Measurements from ENCODE around the gene MGLL. TPM values are rescaled to one million over a fixed set of nuclear protein-coding genes. Genes with fewer than 3 reads are reported as not detected.
A peak's percentile ranks its signal among the peaks of the same experiment; 100 is the strongest.

Gene MGLL
- total RNA-seq, 1 experiment from 2014 or later: not detected

- in situ Hi-C loops (cut with HindIII; ENCODE audit: low sequenced_read_pairs): no loop called here
- peak; percentile 24 for DNase-seq (ENCODE audit: low spot score)
Observed at GRCh38 chr3:127719369-127719768, 102.9 kb downstream of the MGLL start.

- in situ Hi-C loops (cut with HindIII; ENCODE audit: low sequenced_read_pairs): no loop called here
- DNase-seq (ENCODE audit: low spot score): no peak
Observed at GRCh38 chr3:127718916-127719290, 103.4 kb downstream of the MGLL start.

- no peak for DNase-seq (ENCODE audit: low spot score)
- in situ Hi-C loops (cut with HindIII; ENCODE audit: low sequenced_read_pairs): no loop called here
Observed at GRCh38 chr3:127718245-127718915, 103.9 kb downstream of the MGLL start.

- in situ Hi-C loops (cut with HindIII; ENCODE audit: low sequenced_read_pairs): no loop called here
Observed at GRCh38 chr3:127717357-127718244, 104.7 kb downstream of the MGLL start.

GRCh38 chr3:127716384-127716783, 105.9 kb downstream of the MGLL start:
- in situ Hi-C loops (cut with HindIII; ENCODE audit: low sequenced_read_pairs): no loop called here
- peak; percentile 30 for DNase-seq (ENCODE audit: low spot score)

More at GRCh38 chr3:127717357-127718244, 104.7 kb downstream of the MGLL start:
- peak; percentile 96 for DNase-seq (ENCODE audit: low spot score)

GRCh38 chr3:127715532-127715931, 106.8 kb downstream of the MGLL start:
- DNase-seq (ENCODE audit: low spot score): no peak
- in situ Hi-C loops (cut with HindIII; ENCODE audit: low sequenced_read_pairs): no loop called here

GRCh38 chr3:127714866-127715265, 107.4 kb downstream of the MGLL start:
- DNase-seq (ENCODE audit: low spot score): peak; percentile 26
- in situ Hi-C loops (cut with HindIII; ENCODE audit: low sequenced_read_pairs): no loop called here

- DNase-seq (ENCODE audit: low spot score): peak; percentile 35
- in situ Hi-C loops (cut with HindIII; ENCODE audit: low sequenced_read_pairs): no loop called here
Observed at GRCh38 chr3:127714125-127714571, 108.2 kb downstream of the MGLL start.

GRCh38 chr3:127712881-127713771, 109.2 kb downstream of the MGLL start:
- no peak for DNase-seq (ENCODE audit: low spot score)
- in situ Hi-C loops (cut with HindIII; ENCODE audit: low sequenced_read_pairs): no loop called here

GRCh38 chr3:127712461-127712860, 109.9 kb downstream of the MGLL start:
- in situ Hi-C loops (cut with HindIII; ENCODE audit: low sequenced_read_pairs): no loop called here
- DNase-seq (ENCODE audit: low spot score): peak; percentile 69

- in situ Hi-C loops (cut with HindIII; ENCODE audit: low sequenced_read_pairs): no loop called here
- no peak for DNase-seq (ENCODE audit: low spot score)
Observed at GRCh38 chr3:127711896-127712295, 110.4 kb downstream of the MGLL start.

- in situ Hi-C loops (cut with HindIII; ENCODE audit: low sequenced_read_pairs): no loop called here
- DNase-seq (ENCODE audit: low spot score): peak; percentile 67
Observed at GRCh38 chr3:127711021-127711695, 111.2 kb downstream of the MGLL start.

- peak; percentile 62 for DNase-seq (ENCODE audit: low spot score)
- in situ Hi-C loops (cut with HindIII; ENCODE audit: low sequenced_read_pairs): no loop called here
Observed at GRCh38 chr3:127710155-127710941, 112.0 kb downstream of the MGLL start.

GRCh38 chr3:127709320-127710060, 112.8 kb downstream of the MGLL start:
- no peak for DNase-seq (ENCODE audit: low spot score)
- in situ Hi-C loops (cut with HindIII; ENCODE audit: low sequenced_read_pairs): no loop called here

GRCh38 chr3:127708837-127709236, 113.5 kb downstream of the MGLL start:
- no peak for DNase-seq (ENCODE audit: low spot score)
- in situ Hi-C loops (cut with HindIII; ENCODE audit: low sequenced_read_pairs): no loop called here

- in situ Hi-C loops (cut with HindIII; ENCODE audit: low sequenced_read_pairs): no loop called here
- peak; percentile 62 for DNase-seq (ENCODE audit: low spot score)
Observed at GRCh38 chr3:127707851-127708411, 114.4 kb downstream of the MGLL start.

GRCh38 chr3:127706785-127707351, 115.4 kb downstream of the MGLL start:
- in situ Hi-C loops (cut with HindIII; ENCODE audit: low sequenced_read_pairs): no loop called here
- DNase-seq (ENCODE audit: low spot score): peak; percentile 69

All from G401 (cell line).